WTC11 (cell line): ENCODE measurements around the gene PLPPR3. TPM values are rescaled to one million over a fixed set of nuclear protein-coding genes. Genes with fewer than 3 reads are reported as not detected.

ENCODE experiments used
- ATAC-seq: fragments of 200-7000 bp; cut with Tn5 transposase; 2 replicates; pipeline ENCODE4 v1.10.0; 2021; ENCODE audit warnings: mild to moderate bottlenecking, moderate library complexity
- CTCF ChIA-PET: fragments of 300-600 bp; sonication (Branson Sonifier 250); formaldehyde crosslinking; loops from one replicate; lab custom pipeline; 2021; ENCODE audit warnings: antibody characterized with exemption; lab: Charles Lee
- POLR2A ChIA-PET: fragments of 350-600 bp; sonication (Branson Sonifier 250); formaldehyde crosslinking; loops from one replicate; lab custom pipeline; 2021; ENCODE audit warnings: antibody characterized with exemption; lab: Charles Lee
- DNase-seq: peaks from one replicate; pipeline ENCODE4 v3.0.0; 2021; ENCODE audit warnings: low spot score
- H3K27ac Mint-ChIP-seq: 2 replicates; pipeline ENCODE4 v1.8.0; 2021; ENCODE audit warnings: mixed read lengths
- H3K27me3 Mint-ChIP-seq: 2 replicates; pipeline ENCODE4 v1.8.0; 2021; ENCODE audit warnings: low read depth, mild to moderate bottlenecking, moderate library complexity, mixed read lengths
- H3K36me3 Mint-ChIP-seq: 2 replicates; pipeline ENCODE4 v1.8.0; 2021; ENCODE audit warnings: mixed read lengths
- H3K4me1 Mint-ChIP-seq: 2 replicates; pipeline ENCODE4 v1.8.0; 2022; ENCODE audit warnings: mixed read lengths
- H3K4me3 Mint-ChIP-seq: 2 replicates; pipeline ENCODE4 v1.8.0; 2021; ENCODE audit warnings: mild to moderate bottlenecking, moderate library complexity, mixed read lengths
- H3K9me3 Mint-ChIP-seq: 2 replicates; pipeline ENCODE4 v1.8.0; 2021; ENCODE audit warnings: mixed read lengths
- ATF6 ChIP-seq: sonication (generic); formaldehyde crosslinking; IDR thresholded peaks from 2 replicates; pipeline ENCODE4 v1.8.1; 2023; ENCODE audit warnings: mild to moderate bottlenecking, missing genetic modification reagents
- CREB1 ChIP-seq: sonication (generic); formaldehyde crosslinking; IDR thresholded peaks from 2 replicates; pipeline ENCODE4 v1.8.0; 2023; ENCODE audit warnings: mild to moderate bottlenecking, missing genetic modification reagents
- CREM ChIP-seq: sonication (generic); formaldehyde crosslinking; IDR thresholded peaks from 2 replicates; pipeline ENCODE4 v1.8.1; 2022; ENCODE audit warnings: mild to moderate bottlenecking, missing genetic modification reagents, moderate library complexity
- E2F5 ChIP-seq: sonication (generic); formaldehyde crosslinking; IDR thresholded peaks from 2 replicates; pipeline ENCODE4 v1.8.1; 2022; ENCODE audit warnings: mild to moderate bottlenecking, moderate library complexity, missing genetic modification reagents
- JUN ChIP-seq: sonication (generic); formaldehyde crosslinking; IDR thresholded peaks from 2 replicates; pipeline ENCODE4 v1.8.0; 2023; ENCODE audit warnings: mild to moderate bottlenecking, missing genetic modification reagents
- MAX ChIP-seq: sonication (generic); formaldehyde crosslinking; IDR thresholded peaks from 2 replicates; pipeline ENCODE4 v1.8.0; 2022; ENCODE audit warnings: mild to moderate bottlenecking, missing genetic modification reagents
- NFYB ChIP-seq: sonication (generic); formaldehyde crosslinking; conservative IDR thresholded peaks from 2 replicates; pipeline ENCODE4 v1.8.0; 2022; ENCODE audit warnings: low read depth, missing genetic modification reagents
- RORB ChIP-seq: fragments of 250-450 bp; sonication (Bioruptor Pico); IDR thresholded peaks from 2 replicates; pipeline ENCODE4 v1.9.0; 2021; ENCODE audit warnings: mild to moderate bottlenecking
- ZBTB43 ChIP-seq: sonication (generic); formaldehyde crosslinking; IDR thresholded peaks from 2 replicates; pipeline ENCODE4 v1.8.1; 2023; ENCODE audit warnings: mild to moderate bottlenecking, missing genetic modification reagents
- ZNF121 ChIP-seq: sonication (generic); formaldehyde crosslinking; IDR thresholded peaks from 2 replicates; pipeline ENCODE4 v1.8.0; 2023; ENCODE audit warnings: missing genetic modification reagents
- total RNA-seq: library from RNA; stranded (reverse); gene quantifications from 3 replicates; pipeline ENCODE4 v1.2.3, GENCODE V29; 2021
- TF ChIP-seq, protein P1 (sequence below): sonication (generic); formaldehyde crosslinking; IDR thresholded peaks from 2 replicates; pipeline ENCODE4 v1.8.1; 2023; ENCODE audit warnings: mild to moderate bottlenecking, missing genetic modification reagents, moderate library complexity
- TF ChIP-seq, protein P2 (sequence below): fragments of 250-450 bp; sonication (Bioruptor Pico); IDR thresholded peaks from 2 replicates; pipeline ENCODE4 v1.9.0; 2021; ENCODE audit warnings: mild to moderate bottlenecking
- TF ChIP-seq, protein P3 (sequence below): sonication (generic); formaldehyde crosslinking; IDR thresholded peaks from 2 replicates; pipeline ENCODE4 v1.8.0; 2022; ENCODE audit warnings: mild to moderate bottlenecking, missing genetic modification reagents
- TF ChIP-seq, protein P4 (sequence below): sonication (generic); formaldehyde crosslinking; IDR thresholded peaks from 2 replicates; pipeline ENCODE4 v1.8.0; 2022; ENCODE audit warnings: mild to moderate bottlenecking, missing genetic modification reagents

PLPPR3 gene
- total RNA-seq, 1 experiment from 2014 or later: 60.6 TPM

DNA sequence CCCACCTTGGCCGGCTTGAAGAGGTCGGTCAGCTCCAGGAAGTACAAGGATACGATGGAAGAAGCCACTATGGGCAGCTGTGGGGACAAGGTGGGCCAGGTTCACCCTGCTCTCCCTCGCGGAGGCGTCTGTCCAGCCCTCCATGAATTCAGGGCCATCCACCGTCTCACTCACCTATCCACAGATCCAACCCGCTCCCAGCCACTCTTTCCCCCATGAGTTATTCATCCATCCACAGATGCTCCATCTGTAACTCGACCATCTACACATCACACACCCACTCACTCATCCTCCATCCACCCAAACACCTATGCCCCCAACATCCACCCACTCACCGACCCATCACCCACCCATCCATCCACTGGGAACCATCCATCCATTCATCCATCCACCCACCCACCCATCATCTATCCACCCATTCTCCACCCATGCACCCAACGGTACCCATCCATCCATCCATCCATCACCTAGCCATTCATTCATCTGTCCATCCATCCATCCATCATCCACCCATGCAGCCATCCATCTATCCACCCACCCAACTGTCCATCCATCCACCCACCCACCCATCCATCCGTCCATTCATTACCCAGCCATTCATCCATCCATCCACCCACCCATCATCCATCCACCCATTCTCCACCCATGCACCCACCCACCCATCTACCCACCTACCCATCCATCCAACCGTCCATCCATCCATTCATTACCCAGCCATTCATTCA lies 5.8 kb downstream of the PLPPR3 start (continued):
- TF ChIP-seq, protein P1, sequence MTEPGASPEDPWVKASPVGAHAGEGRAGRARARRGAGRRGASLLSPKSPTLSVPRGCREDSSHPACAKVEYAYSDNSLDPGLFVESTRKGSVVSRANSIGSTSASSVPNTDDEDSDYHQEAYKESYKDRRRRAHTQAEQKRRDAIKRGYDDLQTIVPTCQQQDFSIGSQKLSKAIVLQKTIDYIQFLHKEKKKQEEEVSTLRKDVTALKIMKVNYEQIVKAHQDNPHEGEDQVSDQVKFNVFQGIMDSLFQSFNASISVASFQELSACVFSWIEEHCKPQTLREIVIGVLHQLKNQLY (CRISPR knock-in tag): no peak
- TF ChIP-seq ATF6: no peak
- no peak for TF ChIP-seq NFYB (CRISPR knock-in tag)

GRCh38 chr19:815079-815774 lies 6.5 kb downstream of the PLPPR3 start:
- no peak for ATAC-seq
- no peak overlapping the region for H3K4me3 Mint-ChIP-seq
- CTCF ChIA-PET: interaction anchor here (0.6 to 1.2 kb wide), 2 partner anchors 14 to 43 kb away, joined by 3 to 4 read pairs; no protein-coding TSS in a partner anchor

More at GRCh38 chr19:815079-815774, 6.5 kb downstream of the PLPPR3 start:
- H3K27ac Mint-ChIP-seq: no peak overlapping the region
- H3K4me1 Mint-ChIP-seq: no peaks in the 10 kb centered on the region
- no peaks in the 10 kb centered on the region for H3K27me3 Mint-ChIP-seq
- H3K9me3 Mint-ChIP-seq: peaks cover 5% of the 10 kb centered on the region
- TF ChIP-seq RORB (no peak), E2F5 (CRISPR knock-in tag) (no peak), ZBTB43 (CRISPR knock-in tag) (no peak), CREM (CRISPR knock-in tag) (no peak), MAX (CRISPR knock-in tag) (no peak), JUN (CRISPR knock-in tag) (no peak), CREB1 (CRISPR knock-in tag) (no peak), ZNF121 (no peak)
- TF ChIP-seq, protein P2, sequence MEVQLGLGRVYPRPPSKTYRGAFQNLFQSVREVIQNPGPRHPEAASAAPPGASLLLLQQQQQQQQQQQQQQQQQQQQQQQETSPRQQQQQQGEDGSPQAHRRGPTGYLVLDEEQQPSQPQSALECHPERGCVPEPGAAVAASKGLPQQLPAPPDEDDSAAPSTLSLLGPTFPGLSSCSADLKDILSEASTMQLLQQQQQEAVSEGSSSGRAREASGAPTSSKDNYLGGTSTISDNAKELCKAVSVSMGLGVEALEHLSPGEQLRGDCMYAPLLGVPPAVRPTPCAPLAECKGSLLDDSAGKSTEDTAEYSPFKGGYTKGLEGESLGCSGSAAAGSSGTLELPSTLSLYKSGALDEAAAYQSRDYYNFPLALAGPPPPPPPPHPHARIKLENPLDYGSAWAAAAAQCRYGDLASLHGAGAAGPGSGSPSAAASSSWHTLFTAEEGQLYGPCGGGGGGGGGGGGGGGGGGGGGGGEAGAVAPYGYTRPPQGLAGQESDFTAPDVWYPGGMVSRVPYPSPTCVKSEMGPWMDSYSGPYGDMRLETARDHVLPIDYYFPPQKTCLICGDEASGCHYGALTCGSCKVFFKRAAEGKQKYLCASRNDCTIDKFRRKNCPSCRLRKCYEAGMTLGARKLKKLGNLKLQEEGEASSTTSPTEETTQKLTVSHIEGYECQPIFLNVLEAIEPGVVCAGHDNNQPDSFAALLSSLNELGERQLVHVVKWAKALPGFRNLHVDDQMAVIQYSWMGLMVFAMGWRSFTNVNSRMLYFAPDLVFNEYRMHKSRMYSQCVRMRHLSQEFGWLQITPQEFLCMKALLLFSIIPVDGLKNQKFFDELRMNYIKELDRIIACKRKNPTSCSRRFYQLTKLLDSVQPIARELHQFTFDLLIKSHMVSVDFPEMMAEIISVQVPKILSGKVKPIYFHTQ (CRISPR knock-in tag): no peak
- TF ChIP-seq, protein P3, sequence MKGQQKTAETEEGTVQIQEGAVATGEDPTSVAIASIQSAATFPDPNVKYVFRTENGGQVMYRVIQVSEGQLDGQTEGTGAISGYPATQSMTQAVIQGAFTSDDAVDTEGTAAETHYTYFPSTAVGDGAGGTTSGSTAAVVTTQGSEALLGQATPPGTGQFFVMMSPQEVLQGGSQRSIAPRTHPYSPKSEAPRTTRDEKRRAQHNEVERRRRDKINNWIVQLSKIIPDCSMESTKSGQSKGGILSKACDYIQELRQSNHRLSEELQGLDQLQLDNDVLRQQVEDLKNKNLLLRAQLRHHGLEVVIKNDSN: no peak
- TF ChIP-seq, protein P4, sequence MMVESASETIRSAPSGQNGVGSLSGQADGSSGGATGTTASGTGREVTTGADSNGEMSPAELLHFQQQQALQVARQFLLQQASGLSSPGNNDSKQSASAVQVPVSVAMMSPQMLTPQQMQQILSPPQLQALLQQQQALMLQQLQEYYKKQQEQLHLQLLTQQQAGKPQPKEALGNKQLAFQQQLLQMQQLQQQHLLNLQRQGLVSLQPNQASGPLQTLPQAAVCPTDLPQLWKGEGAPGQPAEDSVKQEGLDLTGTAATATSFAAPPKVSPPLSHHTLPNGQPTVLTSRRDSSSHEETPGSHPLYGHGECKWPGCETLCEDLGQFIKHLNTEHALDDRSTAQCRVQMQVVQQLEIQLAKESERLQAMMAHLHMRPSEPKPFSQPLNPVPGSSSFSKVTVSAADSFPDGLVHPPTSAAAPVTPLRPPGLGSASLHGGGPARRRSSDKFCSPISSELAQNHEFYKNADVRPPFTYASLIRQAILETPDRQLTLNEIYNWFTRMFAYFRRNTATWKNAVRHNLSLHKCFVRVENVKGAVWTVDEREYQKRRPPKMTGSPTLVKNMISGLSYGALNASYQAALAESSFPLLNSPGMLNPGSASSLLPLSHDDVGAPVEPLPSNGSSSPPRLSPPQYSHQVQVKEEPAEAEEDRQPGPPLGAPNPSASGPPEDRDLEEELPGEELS: no peak
- DNase-seq: no peak
- H3K36me3 Mint-ChIP-seq: peaks cover 22% of the 10 kb centered on the region
- POLR2A ChIA-PET: interaction anchor here (0.7 to 1.0 kb wide), 3 partner anchors 15 to 267 kb away, joined by 3 read pairs; no protein-coding TSS in a partner anchor
